GM19099 (cell line): ENCODE data around the gene TRIM63.

Source experiments
- POLR2A ChIP-seq: IDR thresholded peaks from 3 replicates; pipeline ENCODE4 v1.6.1; 2011; ENCODE audit warnings: low read depth; ENCODE audit not compliant: insufficient read length; ENCODE audit errors: extremely low read depth

The TRIM63 gene

DNA sequence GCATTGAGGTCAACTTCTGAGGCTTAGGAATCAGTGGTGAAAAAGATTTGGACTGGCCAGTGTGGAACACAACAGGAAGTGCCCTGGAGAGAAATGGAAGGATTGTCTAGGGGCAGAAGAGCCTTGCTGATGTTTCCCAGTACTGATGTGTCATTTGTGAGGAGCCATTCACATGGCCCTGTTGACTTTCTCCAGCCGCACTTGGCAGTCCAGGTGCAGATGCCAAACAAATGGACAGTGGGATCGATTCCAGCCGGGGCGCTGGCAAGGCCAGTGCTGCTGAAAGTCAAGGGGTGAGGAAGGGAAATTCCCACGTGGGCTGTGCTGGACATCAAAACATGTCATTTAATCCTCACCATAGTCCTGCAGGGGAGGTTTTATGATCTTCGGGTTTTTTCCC, 4.9 kb upstream of the TRIM63 start:
- no peak for TF ChIP-seq POLR2A

DNA sequence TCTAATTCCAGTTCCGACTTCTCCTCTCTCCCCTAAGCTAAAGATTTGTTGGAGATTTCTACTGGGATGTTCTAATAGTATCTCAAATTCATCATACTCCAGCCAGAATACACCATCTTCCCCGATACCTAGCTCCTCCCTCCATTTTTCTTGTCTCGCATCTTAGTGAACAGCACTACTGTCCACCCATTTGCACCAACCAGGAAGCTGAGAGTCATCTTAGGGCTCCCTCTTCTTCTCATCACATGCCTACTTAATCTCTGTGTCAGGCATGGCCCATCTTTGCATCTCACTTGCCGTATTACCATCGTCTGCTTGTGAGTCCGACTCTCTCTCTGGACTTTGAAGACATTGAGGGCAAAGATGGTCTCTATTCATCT, 3.5 kb upstream of the TRIM63 start:
- TF ChIP-seq POLR2A: no peak

DNA sequence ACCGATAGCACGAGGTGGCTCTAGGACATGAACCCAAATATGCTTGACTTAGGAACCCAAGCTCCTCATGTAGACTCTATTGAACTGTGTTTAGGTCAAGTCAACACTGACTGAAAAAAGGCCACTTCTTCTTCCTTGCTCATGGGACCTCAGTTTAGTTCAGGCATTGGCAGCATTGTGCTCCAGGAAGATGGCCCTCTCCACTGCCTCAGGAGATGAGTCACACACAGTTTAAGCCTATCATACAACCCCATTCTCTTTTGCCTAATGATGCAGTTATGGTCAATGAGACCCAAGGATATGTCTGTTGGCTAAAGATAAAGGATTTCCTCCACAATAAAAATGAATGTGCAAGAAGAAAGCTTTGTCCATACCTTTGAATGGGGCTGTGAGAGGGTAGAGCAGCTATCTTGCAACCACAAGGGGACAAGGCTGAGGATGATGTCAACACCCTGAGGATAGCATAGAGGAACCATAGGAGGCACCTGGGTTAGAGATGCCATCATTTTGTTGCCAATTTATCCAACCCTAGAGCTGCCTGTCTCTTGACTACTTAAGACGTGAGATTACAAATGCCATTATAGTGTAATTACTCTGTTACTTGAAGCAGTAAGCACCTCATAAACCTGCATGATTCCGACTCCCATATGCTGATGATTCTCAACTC, 3.0 kb upstream of the TRIM63 start:
- no peak for TF ChIP-seq POLR2A

DNA sequence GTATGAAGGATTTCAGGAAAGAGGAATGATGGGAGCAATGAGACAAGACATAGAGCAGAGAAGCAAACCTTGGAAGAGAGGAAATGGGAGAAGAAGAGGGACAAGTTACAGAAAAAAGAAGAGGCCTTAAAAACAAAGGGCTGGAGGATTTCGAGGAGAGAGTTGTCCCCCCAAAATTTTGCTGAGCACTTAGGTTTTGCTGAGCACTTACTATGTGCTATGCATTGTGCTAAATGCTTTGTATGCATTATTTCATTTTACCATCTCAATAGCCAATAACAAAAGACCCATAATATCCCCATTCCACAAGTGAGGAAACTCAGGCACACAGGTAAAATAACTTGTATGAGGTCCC, 2.5 kb upstream of the TRIM63 start:
- TF ChIP-seq POLR2A: no peak

DNA sequence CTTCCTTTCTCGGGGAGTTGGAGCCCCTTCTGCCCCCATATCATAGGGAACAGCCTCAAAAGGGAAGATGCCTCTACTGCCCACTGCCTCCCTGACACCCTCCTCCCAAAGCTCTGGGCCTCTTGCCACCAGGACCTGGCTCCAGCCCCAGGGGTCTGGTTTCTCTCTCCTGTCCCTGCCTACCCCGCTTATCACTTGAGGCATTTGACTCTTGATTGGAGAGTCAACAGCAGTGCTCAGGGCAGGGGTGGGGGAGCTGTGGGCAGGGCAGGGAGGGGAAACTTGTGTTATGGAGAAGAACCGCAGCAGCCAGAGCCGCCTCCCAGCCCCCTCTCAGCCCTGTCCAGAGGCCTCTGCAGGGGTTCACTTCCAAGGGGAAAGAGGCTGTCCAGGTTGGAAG, 573 bp downstream of the TRIM63 start:
- TF ChIP-seq POLR2A: no peak

DNA sequence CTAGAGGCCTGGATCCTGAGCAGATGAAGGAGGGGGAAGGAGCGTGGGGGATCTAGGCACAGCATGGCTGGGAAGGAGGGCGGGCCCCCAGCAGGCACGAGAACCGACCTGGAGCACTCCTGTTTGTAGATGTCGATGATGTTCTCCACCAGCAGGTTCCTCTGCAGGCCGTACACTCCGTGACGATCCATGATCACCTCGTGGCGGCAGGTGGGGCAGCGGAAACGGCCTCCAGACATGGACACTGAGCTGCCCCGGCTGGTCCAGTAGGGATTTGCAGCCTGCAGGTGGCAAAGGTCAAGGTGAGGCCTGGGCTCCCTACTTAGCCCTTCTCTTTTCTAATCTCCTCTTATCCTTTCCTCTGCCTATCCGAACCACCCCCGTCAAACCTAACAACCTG, 1.3 kb downstream of the TRIM63 start:
- no peak for TF ChIP-seq POLR2A

DNA sequence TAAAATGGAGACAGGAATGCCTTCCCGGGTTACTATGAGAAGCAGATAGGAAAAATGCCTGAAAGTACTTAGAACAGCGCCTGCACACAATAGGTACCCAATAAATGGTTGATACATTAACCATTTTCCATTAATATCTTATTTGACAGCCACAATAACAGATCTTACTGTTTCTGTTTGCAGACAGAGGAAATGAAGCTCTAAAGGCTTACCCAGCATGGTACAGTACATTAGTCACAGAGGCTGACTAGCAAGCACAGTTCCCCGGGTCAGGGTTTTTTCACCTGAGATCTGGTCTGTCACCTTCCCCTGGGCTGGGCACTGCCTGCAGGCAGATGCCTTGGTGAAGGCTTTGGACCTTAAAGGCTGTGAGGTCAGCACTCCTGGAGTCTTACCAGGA, 2.9 kb downstream of the TRIM63 start:
- no peak for TF ChIP-seq POLR2A

DNA sequence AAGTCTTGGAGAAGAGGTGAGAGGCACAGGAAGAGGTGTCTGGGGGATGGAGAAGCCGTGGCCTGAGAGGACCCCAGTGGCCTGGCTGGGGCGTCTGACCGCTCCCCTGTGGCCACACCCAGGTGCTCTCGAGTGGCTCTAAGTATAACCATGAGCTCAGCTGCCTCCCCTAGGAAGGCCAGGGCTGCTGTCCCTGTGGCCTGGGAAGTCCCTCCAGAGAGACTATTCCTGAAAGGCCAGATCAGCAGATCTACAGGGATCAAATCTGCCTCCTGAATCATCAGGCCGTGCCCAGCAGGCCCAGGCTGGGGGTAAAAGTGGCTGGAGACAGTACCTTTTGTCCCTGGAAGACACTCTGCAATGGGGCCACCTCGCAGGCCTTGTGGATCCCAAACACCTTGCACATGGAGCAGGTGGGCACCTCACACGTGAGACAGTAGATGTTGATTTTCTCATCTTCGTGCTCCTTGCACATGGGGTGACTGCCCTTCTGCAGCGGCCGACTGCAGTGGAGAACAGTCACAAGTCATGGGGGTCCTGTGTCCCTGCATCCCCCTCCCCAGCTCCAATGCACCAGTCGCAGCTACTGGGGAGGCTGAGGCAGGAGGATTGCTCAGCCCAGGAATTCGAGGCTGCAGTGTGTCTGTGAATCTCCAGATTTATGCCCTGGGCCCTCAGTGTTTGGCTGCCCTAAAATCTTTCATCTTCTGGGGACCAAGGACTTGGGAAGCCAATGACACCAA, 6.4 kb downstream of the TRIM63 start:
- TF ChIP-seq POLR2A: no peak

DNA sequence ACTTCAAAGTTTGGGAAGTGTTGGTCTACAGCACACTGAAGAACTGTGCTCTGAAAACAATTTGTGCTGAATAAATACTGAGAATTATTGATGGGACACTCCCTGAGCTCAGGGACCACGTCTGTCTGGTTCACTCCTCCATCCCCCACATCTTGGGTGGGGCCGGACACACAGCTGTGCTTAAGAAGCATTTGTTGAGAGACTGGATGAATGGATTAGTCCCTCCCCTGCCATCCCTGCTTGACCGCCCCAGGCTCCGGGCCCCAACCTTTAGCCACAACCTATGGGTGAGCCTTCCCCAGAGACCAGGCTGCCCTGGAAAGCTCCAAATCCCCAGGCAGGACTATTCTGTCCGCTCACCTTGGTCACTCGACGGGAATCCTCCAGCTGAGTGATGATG, 7.5 kb downstream of the TRIM63 start:
- TF ChIP-seq POLR2A: no peak

DNA sequence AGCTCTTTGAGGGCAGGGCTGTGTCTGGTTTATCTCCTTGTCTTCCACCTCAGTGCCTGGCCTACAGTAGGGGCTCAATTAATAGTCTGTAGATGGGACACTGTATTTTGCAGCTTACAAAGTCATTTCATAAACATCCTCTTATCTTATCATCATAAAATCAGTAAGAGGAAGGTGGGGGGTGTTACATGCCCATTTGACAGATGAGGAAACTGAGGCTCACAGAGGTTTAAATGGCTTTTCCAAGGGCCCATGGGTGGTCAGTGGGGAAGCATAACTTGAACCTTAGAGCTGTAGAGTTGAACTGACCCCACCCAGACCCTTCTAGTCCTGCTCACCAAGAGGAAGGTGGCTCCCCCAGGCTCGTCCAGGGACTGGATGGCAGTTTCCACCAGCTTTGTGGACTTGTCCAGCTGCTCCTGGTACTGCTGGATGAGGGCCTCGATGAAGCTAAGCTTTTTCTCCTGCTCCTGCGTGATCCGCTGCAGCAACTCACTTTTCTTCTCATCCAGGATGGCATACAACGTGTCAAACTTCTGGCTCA, 9.3 kb downstream of the TRIM63 start:
- no peak for TF ChIP-seq POLR2A

DNA sequence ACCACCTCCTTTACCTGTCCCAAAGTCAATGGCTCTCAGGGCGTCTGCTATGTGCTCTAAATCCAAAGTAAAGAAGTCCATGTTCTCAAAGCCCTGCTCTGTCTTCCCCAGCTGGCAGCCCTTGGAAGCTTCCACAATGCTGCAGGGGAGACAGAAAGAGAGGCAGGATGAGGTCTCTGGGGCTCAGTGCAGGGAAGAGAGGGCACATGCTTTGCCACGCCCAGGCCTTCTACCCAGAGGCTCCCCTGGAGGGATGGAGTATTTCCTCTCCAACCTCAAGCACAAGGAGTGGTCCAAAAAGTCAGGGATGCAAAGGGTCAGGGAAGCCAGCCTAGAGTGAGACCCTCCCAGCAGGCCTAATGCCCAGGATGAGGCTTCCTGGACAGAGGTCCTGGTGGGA, 10.2 kb downstream of the TRIM63 start:
- no peak for TF ChIP-seq POLR2A

DNA sequence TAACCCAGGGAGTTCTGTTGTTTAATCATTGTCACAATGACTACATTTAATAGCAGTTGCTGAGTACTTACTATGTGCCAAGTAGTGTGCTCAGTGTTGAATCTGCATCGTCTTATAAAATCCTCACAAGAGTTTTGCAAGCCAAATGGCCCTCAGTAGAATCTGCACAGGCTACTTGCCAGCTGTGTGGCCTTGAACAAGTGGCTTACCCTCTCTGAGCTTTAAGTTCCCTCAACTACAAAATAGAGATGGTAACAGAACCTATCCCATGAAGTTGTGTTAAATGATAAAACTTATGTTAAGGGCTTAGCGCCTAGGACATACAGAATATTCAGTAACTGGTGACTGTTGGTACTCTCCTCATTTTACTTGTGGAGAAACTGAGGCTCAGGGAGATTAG, 12.4 kb downstream of the TRIM63 start:
- no peak for TF ChIP-seq POLR2A

DNA sequence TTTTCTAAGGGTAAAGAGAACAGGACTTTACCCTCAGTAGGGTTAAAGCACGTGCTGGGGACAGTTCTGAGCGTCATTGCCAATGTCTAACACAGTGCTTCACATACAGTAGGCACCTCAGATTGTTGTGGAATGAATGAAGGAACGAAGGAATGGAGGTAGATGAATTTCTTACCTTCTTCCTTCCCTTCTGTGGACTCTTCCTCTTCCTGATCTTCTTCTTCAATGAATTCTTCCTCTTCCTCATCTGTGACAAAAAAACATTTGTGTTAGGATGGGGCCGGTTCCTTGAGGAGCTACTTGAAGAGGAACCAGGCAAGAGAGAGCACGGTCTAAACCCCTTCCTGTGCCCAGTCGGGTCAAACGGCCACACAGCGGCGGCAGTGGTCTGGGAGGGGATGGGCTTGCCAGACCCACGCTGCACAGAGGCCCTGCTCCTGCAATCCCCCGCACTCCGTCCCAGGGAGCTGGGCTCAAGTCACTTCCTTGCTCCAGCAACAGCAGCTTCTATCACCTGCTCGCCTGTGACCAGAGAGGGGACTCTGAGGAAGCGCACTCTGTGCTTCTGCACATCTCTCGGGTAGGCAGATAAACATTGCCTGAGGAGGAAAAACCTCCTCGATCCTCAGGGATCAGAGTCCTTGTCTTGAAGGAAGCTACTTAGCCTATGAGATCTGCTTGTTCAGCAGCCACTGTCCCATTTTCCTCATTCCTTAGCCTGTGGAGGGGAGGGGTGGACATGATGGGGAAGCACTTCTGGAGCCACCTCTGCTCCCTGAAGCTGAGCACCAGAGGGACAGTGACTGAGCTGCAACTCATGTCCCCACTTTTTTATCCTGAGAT, 13.5 kb downstream of the TRIM63 start:
- TF ChIP-seq POLR2A: no peak

DNA sequence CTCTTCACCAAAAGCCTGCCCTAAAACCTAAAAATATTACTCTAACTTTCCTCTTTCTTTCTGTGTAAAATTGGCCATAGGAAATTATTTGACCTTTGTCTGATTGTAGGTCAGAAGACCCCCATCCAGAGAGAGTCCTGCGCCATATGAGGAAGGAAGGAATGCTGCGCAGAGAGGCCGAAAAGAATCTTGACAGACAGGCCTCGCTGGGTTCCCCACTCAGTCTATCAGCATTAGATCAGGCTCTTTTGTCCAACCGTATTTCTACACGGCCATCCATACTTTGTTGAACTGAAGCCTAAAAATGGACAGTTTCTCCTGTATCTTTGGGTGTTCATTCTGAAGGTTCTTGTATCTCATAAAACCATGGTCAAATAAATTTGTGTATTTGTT, 17.2 kb downstream of the TRIM63 start:
- TF ChIP-seq POLR2A: no peak

DNA sequence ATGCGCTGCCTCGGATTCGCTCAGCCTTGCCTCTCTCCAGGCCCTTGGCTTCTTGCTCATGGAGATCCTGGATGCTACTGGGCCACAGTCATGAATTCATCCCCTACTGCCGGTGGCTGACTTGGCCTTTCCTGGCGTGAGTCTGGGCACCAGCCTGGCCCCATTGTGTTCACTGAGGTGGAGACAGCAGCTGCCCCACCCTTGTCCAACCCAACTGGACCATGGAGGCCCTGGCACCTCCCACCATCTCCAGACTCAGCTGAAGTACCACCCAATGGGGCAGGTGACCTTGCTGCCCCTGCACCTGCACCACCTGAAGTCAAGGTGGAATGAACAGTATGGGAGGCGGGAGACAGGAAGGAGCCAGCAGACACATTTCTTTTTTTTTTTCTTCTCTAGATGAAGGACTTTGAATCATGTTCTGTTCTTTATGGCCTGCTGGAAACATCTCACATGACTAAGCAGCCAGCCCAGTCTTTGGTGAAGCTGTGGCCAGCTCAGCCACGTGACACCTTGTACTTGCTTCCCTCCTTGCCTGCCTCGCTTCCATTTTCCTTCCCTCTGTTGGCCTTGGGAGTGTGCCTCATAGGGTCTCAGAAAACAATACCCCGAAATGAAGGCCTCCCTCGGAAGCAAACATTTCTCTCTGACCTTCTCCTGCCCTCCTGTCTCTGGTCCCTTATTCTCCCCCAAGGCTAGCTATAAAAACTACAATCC, 17.7 kb downstream of the TRIM63 start:
- no peak for TF ChIP-seq POLR2A

DNA sequence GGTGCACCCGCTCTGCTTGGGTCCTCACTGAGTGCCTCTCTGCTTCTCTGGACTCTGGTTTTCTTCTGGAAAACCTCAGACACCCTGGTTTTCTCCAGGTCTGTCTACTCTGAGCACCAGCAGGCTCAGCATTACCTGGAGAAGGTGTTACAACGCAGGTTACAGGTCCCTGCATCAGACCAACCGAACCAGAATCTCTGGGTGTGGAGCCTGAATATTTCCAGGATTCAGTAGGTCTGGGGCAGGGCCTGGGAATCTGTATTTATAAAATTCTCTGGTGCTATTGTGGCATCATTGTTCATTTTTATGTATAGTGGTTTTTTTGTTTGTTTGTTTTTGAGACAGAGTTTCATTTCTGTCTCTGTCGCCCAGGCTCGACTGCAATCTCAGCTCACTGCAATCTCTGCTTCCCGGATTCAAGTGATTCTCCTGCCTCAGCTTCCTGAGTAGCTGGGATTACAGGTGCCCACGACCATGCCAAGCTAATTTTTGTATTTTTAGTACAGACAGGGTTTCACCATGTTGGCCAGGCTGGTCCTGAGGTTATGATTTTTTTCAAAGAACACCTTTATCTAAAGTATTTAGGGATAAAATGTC, 20.1 kb downstream of the TRIM63 start:
- TF ChIP-seq POLR2A: no peak
